ENCODE results near the gene KLHL10. TPM values are rescaled to one million over a fixed set of nuclear protein-coding genes. Genes with fewer than 3 reads are reported as not detected.

The KLHL10 gene
- total and polyA plus RNA-seq, 2 of the 13 experiments (the other 11 are each of a cell fraction or from before 2014, with no cell fraction given): 0.04 to 0.08 TPM

DNA sequence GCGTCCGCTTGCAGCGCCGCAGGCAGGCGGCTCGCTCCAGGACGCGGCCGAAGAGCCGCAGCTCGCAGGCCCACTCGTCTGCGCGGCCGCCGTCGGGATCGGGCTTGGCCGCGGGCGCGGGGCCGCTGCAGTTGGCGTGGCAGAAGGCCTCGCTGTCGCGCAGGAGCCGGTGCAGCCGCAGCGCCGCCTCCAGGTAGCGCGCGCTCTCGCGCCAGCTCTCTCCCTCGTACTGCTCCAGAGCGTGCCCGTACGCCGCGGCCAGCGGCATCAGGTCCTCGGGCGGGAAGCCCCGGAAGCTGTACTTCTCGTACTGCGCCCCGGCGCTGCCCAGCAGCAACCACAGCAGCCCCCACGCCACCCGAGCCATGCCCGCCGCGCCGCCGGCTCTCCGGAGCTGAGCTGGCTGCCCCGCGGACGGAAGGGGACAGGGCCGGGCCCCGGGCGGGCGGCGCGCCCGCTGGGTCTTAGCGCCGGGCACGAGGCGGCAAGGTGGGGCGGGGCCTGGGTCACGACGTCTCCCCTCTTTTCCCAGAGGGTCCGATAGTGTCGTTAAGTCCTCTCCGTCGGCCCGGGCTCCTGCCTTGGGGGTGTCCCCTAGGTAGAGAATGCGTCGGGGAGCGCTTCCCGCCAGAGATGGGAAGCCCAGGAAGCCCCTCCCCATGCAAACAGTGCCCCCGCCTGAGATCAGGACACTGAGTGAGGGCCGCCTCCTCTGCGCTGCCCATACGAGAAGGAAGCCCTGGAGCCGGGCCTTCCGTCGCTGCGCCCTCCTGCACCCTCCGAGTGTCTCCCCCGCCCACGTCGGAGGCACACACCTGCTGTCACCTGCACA, 25.9 kb upstream of the KLHL10 start, which contains the start of gene P3H4 (continued):
- TF ChIP-seq POGK (CRISPR knock-in tag; conservative IDR thresholded peaks at IDR 0.05) (peak; percentile 95), ZNF773 (CRISPR knock-in tag; IDR thresholded peaks at IDR 0.05; ENCODE audit: borderline replicate concordance) (peak; percentile 94; the same call in 1 of the 2 replicates), HMGXB4 (CRISPR knock-in tag; IDR thresholded peaks at IDR 0.05; ENCODE audit: borderline replicate concordance in 1 of 2, low read depth in 1 of 2) (peak; percentile 96 to 97), IKZF4 (CRISPR knock-in tag; IDR thresholded peaks at IDR 0.05; ENCODE audit: borderline replicate concordance, low read depth, not compliant biosample characterization) (peak; percentile 80), TBX2 (CRISPR knock-in tag; IDR thresholded peaks at IDR 0.05; ENCODE audit: borderline replicate concordance) (peak; percentile 53), REPIN1 (CRISPR knock-in tag; IDR thresholded peaks at IDR 0.05; ENCODE audit: borderline replicate concordance, low read depth) (no peak), ZMYM4 (CRISPR knock-in tag; IDR thresholded peaks at IDR 0.05) (peak; percentile 49), ZMYM3 (CRISPR knock-in tag; IDR thresholded peaks at IDR 0.05) (no peak; the same call in 1 of the 2 replicates), ADNP (CRISPR knock-in tag; IDR thresholded peaks at IDR 0.05) (peak; percentile 8; the same call in 1 of the 2 replicates), GLMP (CRISPR knock-in tag; IDR thresholded peaks at IDR 0.05; ENCODE audit: borderline replicate concordance) (no peak), BCL6 (CRISPR knock-in tag; IDR thresholded peaks at IDR 0.05) (no peak; the same call in 1 of the 2 replicates), PLRG1 (conservative IDR thresholded peaks at IDR 0.05) (no peak), ZNF567 (CRISPR knock-in tag; IDR thresholded peaks at IDR 0.05; ENCODE audit: borderline replicate concordance) (no peak; the same call in none of the 2 replicates), AGO2 (optimal IDR thresholded peaks at IDR 0.05; ENCODE audit: low read depth, low read length) (peak; percentile 40), ZNF782 (CRISPR knock-in tag; IDR thresholded peaks at IDR 0.05; ENCODE audit: borderline replicate concordance) (peak; percentile 71; the same call in 1 of the 2 replicates), KDM3A (CRISPR knock-in tag; IDR thresholded peaks at IDR 0.05; ENCODE audit: low read depth) (peak; percentile 15; the same call in 1 of the 2 replicates), TOE1 (CRISPR knock-in tag; IDR thresholded peaks at IDR 0.05) (no peak), TRIM24 (CRISPR knock-in tag; IDR thresholded peaks at IDR 0.05) (no peak), SMAD1 (CRISPR knock-in tag; IDR thresholded peaks at IDR 0.05; ENCODE audit: borderline replicate concordance, low read depth) (peak; percentile 63; the same call in 1 of the 2 replicates)
- TF ChIP-seq, protein P1, sequence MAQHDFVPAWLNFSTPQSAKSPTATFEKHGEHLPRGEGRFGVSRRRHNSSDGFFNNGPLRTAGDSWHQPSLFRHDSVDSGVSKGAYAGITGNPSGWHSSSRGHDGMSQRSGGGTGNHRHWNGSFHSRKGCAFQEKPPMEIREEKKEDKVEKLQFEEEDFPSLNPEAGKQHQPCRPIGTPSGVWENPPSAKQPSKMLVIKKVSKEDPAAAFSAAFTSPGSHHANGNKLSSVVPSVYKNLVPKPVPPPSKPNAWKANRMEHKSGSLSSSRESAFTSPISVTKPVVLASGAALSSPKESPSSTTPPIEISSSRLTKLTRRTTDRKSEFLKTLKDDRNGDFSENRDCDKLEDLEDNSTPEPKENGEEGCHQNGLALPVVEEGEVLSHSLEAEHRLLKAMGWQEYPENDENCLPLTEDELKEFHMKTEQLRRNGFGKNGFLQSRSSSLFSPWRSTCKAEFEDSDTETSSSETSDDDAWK (CRISPR knock-in tag; IDR thresholded peaks at IDR 0.05): no peak
- TF ChIP-seq, protein P2, sequence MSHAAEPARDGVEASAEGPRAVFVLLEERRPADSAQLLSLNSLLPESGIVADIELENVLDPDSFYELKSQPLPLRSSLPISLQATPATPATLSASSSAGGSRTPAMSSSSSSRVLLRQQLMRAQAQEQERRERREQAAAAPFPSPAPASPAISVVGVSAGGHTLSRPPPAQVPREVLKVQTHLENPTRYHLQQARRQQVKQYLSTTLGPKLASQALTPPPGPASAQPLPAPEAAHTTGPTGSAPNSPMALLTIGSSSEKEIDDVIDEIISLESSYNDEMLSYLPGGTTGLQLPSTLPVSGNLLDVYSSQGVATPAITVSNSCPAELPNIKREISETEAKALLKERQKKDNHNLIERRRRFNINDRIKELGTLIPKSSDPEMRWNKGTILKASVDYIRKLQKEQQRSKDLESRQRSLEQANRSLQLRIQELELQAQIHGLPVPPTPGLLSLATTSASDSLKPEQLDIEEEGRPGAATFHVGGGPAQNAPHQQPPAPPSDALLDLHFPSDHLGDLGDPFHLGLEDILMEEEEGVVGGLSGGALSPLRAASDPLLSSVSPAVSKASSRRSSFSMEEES (CRISPR knock-in tag; IDR thresholded peaks at IDR 0.05): no peak
